ENCODE data around the gene NDUFS6.

NDUFS6 gene

DNA sequence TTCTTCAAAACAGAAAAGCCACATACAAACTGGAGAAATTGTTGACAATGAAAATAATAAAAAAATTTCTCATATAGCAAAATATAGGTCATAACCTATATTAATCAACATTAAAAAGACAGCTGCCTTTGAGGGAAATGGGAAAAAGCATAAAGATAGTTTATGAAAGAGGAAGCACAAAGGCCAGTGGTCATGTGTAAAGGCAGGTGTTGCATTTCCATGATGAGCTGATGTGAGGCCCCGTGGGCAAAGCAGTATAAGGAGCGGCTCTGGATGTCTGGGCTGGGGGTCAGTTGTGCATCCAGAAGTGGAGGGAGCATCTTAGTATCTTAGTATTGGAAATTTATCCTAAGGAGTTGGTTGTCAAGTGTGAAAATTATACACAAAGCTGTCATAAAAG, 18.3 kb downstream of the NDUFS6 start:
- no peak for DNase-seq

DNA sequence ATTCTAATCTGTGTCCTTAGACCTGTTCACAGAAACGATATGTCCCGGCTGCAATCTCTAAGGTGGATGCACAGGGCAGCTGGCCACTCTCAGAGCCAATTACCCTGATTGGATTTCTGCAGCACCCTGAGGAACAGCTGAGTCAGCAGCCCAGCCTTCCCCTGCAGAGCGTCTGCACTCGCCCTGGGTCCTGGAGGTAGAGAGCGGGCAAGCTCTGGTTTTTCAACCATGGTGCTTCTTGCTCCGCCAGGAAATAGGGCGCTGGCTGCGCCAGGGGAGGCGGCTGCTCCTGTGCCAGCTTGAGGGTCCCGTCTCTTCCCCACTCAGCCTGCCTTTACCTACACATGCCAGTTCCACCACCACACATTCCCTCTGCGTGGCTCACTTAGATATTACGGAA, 19.2 kb downstream of the NDUFS6 start:
- DNase-seq: no peak

- no peak for DNase-seq
Observed at GRCh38 chr5:1820926-1821325, 19.7 kb downstream of the NDUFS6 start.

GRCh38 chr5:1821862-1822261, 20.7 kb downstream of the NDUFS6 start:
- DNase-seq: no peak

DNA sequence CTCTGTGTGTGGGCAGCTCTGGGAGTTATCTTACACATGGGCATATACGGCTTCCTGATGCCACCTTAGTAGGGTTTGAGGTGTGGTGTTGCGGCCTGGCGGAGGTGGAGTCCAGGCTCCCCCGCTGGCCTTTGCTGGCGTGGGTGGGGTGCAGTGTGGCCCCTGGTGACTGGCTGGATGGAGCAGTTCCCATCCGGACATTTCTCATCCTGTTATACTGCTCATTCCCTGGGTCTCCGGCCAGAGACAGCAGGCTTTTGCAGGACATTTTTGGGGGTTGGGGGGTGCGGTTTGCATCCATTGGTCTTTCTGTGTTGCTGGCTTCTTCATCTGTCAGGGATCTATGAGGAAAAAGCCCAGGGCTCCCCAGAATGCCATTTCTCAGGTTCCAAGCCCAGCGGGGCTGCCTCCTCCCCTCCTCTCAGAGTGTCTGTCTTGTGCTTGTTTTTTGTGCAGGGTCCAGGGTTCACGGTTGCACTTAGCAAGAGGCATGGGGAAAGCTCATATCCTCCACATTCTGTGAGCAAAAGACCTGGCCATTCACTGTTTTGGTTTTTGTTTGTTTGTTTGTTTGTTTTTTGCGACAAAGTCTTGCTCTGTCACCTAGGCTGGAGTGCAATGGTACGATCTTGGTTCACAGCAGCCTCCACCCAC, 22.3 kb downstream of the NDUFS6 start:
- no peak for DNase-seq

GRCh38 chr5:1824109-1824821, 23.1 kb downstream of the NDUFS6 start:
- no peak for DNase-seq

GRCh38 chr5:1824903-1825841, 24.0 kb downstream of the NDUFS6 start:
- DNase-seq: no peak

DNA sequence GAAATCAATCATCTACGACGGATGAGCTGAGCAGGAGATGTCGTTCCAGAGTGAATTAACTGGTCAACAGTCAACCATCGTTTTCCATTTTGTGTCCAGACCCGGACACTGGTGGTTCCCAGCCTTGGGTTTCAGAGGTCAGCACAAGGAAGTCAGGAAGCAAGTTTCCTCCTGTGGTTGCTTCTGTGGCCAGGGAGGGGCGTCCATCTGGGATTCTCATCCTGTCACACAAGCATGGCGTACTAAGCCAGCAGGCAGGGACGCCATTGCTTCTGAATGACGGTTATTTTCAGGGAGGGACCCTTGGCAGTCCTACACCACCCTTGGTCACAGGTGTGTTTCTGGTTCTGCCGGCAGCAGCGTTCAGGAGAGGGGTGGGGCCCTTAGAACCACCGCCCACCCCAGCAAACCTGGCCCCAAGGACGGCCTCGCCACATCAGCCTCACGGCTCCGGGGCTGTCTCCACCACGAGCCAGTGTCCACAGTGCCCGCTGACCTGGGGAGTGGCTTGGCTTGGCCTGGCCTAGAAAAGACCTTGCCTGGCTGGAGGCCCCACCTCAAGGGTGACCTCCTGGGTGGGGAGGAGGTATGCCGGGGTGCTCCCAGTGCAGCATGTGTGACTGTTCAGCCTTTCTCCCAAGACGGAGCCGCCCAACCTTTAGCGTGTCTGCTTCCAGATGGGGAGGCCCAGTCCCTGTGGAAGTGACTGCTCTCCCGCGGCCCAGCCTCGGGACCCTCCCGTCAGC, 25.2 kb downstream of the NDUFS6 start:
- no peak for DNase-seq

- DNase-seq: no peak
Observed at GRCh38 chr5:1827025-1827885, 26.0 kb downstream of the NDUFS6 start.

DNA sequence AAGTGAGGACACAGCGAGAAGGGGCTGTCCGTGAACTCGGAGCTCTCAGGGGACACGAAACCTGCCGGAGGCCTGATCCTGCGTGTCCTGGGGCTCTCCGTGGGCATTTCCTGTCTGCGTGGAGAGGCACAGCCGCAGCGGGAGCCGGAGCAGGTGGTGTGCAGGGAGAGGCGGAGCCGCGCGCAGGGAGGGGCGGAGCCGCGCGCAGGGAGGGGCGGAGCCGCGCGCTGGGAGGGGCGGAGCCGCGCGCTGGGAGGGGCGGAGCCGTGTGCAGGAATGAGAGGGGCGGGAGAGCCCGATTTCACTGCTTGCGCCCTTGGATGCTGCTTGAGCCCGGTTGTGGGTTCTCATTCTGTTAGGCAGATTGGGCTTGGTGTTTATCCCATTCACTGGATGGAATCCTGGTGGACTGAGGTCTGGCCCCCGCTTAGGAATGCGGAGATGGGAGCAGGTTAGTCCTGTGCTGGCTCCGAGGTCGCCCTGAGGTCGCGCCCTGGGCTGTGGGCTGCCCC, 26.7 kb downstream of the NDUFS6 start:
- no peak for DNase-seq

- DNase-seq: no peak
Observed at GRCh38 chr5:1830571-1831228, 29.5 kb downstream of the NDUFS6 start.

- DNase-seq: no peak
Observed at GRCh38 chr5:1831257-1831656, 30.1 kb downstream of the NDUFS6 start.

GRCh38 chr5:1831677-1832313, 30.6 kb downstream of the NDUFS6 start:
- DNase-seq: no peak

DNA sequence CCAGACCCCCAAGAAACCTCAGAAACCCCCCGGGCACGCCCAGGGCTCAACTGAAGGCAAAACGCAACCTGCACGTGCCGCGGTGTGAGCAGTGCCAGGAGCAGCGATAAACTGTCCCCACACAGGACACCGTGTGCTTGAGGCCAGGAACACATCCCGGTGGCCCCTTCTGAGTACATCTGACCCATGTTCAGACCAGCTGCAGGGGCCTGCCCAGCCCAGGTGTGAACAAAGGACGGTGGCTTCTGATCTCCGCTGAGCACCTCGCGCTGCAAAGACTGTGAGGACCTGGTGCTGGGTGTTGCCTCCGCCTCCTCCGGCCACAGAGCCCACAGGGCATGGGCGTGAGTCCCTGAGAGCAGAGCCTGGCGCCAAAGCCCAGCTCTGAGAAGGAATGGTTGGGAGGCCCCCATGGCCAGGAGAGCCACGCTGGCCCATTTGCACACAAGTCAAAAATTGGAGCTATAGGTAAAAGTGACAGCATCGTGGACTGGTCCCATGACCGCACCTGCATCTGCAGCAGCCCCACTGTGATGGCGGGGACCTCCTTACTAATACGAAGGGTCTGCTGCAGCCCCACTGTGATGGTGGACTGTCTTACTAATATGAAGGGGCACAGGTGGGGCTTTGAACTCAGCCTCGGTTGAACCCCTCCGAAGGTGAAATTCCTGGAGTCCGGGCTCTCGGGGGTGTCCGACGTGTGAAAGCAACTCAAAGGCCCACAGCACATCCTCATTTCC, 31.5 kb downstream of the NDUFS6 start:
- DNase-seq: no peak

GRCh38 chr5:1833264-1834021, 32.2 kb downstream of the NDUFS6 start:
- DNase-seq: no peak

DNA sequence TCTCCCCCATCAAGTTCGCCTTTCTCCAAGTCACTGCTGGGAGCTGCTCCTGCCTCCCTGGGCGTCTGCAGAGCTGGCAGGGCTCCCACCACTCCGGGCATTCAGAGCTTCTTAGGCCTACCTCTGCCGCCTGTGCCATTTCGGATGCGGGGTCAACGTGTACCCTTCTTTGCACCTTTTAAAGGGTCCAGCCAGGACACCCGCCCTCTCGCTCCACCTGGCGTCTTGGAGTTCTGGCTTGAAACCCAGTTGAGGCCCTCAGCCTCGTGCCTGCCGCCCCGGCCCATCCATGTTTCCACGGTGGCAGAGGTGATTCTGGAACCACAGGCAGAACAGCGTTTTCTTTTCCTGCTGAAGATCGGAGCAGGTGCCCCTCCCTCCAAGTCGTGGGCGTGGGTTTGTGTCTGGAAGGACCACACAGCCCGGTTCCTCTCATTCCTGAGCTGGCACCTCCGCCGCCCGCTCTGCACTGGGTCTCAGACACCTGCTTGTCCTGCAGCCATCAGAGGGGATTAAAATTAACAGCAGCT, 32.9 kb downstream of the NDUFS6 start:
- no peak for DNase-seq

DNA sequence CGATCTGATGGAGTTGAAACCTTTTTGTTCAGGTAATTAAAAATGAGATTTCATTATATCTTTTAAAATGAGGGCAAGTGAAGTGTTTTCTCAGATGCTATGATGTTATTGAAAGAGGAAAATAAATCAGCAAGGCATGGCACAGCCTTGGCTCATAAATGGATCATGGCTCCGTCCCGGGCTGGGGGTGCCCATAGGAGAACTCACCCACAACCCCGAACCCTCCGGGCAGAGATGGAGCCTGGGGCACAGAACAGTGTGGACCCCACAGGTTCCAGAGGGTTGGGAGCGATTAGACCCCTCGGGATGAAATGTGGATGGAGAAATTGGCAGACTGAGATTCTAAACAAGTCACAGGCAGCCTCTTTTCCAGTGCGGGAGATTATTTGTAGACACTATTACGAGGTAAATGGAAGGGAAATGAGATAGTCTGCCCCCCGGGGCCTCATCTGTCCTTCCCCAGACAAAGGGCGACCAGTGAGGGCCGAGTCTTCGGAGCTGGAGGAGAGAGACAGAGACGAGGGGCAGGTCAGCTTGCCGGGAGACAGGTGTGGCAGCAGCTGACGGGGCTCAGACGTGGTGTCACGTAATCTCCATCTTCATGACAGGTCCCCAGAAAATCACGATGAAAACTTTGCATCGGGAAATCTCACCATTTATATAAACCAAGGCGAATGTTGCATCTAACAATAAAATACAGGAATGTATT, 33.7 kb downstream of the NDUFS6 start:
- no peak for DNase-seq

DNA sequence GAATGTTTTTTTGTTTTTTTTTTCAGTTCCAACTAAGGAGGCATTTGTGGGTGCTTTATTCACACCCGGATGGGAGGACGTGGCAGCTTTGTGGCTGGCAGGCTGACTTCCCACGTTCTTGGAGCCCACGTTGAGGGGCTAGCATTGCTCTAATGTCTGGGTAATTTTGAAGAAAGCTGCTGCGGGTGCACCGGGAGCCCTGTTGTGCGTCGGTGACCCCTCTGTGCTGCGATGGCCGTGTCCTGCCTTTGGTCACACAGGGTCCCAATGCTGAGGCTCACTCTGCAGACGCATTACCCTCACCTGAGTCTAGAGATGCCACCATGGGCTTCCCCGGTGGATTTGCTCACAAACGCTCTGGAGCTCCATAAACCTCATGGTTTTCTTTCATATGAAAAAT, 34.2 kb downstream of the NDUFS6 start:
- DNase-seq: no peak

All from activated CD8-positive, alpha-beta memory T cell treated with anti-CD3 and anti-CD28 coated beads, Interleukin-2, amount 50 U/mL, for 48 hours (primary cell).